ENCODE results near the gene PDGFD. TPM values are rescaled to one million over a fixed set of nuclear protein-coding genes. Genes with fewer than 3 reads are reported as not detected.

The PDGFD gene
- polyA plus RNA-seq, 1 donor from 2014 or later, result 1.0 TPM

- Histone ChIP-seq H4K20me1 (ENCODE audit: insufficient read depth) (no peaks in the 10 kb centered on the region), H3K9ac (ENCODE audit: low read length) (no peak overlapping the region), H3K27me3 (ENCODE audit: insufficient read depth, low read depth, low read length) (no peaks in the 10 kb centered on the region), H3K4me3 (ENCODE audit: low read length) (no peak overlapping the region), H3K4me2 (ENCODE audit: low read length) (no peak overlapping the region), H3K36me3 (ENCODE audit: insufficient read depth, low read length) (no peaks in the 10 kb centered on the region), H3K79me2 (replicated peaks; ENCODE audit: insufficient read depth, low read length) (no peaks in the 10 kb centered on the region), H3K9me3 (ENCODE audit: low read length) (no peaks in the 10 kb centered on the region), H3K9me2 (ENCODE audit: insufficient read depth, low read length) (no peaks in the 10 kb centered on the region), H3K27ac (ENCODE audit: low read length) (no peak overlapping the region), H2AFZ (ENCODE audit: low read depth, low read length) (no peak overlapping the region), H3F3A (ENCODE audit: insufficient read depth, low read length, poor library complexity, severe bottlenecking) (no peaks in the 10 kb centered on the region)
- no peak for TF ChIP-seq MXI1 (conservative IDR thresholded peaks at IDR 0.05; ENCODE audit: poor library complexity, severe bottlenecking)
- TF ChIP-seq EZH2 (IDR thresholded peaks at IDR 0.05; ENCODE audit: borderline replicate concordance, insufficient read depth, low read length, poor library complexity, severe bottlenecking), result no peak
- no peak for TF ChIP-seq CTCF (IDR thresholded peaks at IDR 0.05; ENCODE audit: poor library complexity, severe bottlenecking)
- TF ChIP-seq POLR2AphosphoS5 (IDR thresholded peaks at IDR 0.05), result no peak
Observed at GRCh38 chr11:104122011-104122635, 41.8 kb downstream of the PDGFD start.

GRCh38 chr11:104120493-104121137 lies 43.3 kb downstream of the PDGFD start:
- TF ChIP-seq SMC3 (conservative IDR thresholded peaks at IDR 0.05; ENCODE audit: poor library complexity) (no peak), CTCF (IDR thresholded peaks at IDR 0.05; ENCODE audit: poor library complexity, severe bottlenecking) (peak; percentile 28), REST (IDR thresholded peaks at IDR 0.05; ENCODE audit: borderline replicate concordance) (no peak), EZH2 (IDR thresholded peaks at IDR 0.05; ENCODE audit: borderline replicate concordance, insufficient read depth, low read length, poor library complexity, severe bottlenecking) (no peak), MXI1 (conservative IDR thresholded peaks at IDR 0.05; ENCODE audit: poor library complexity, severe bottlenecking) (no peak), POLR2AphosphoS5 (IDR thresholded peaks at IDR 0.05) (peak; percentile 13), RAD21 (conservative IDR thresholded peaks at IDR 0.05) (no peak), TAF1 (IDR thresholded peaks at IDR 0.05; ENCODE audit: low read depth) (no peak), EP300 (conservative IDR thresholded peaks at IDR 0.05; ENCODE audit: poor library complexity, severe bottlenecking) (peak; percentile 53)
- Histone ChIP-seq H3K4me3 (ENCODE audit: low read length) (no peak overlapping the region), H3K4me2 (ENCODE audit: low read length) (no peak overlapping the region), H3K9ac (ENCODE audit: low read length) (no peak overlapping the region), H3F3A (ENCODE audit: insufficient read depth, low read length, poor library complexity, severe bottlenecking) (no peaks in the 10 kb centered on the region), H4K20me1 (ENCODE audit: insufficient read depth) (no peaks in the 10 kb centered on the region), H3K9me3 (ENCODE audit: low read length) (no peaks in the 10 kb centered on the region), H3K27ac (ENCODE audit: low read length) (no peak overlapping the region), H2AFZ (ENCODE audit: low read depth, low read length) (no peak overlapping the region), H3K27me3 (ENCODE audit: insufficient read depth, low read depth, low read length) (no peaks in the 10 kb centered on the region), H3K36me3 (ENCODE audit: insufficient read depth, low read length) (no peaks in the 10 kb centered on the region), H3K9me2 (ENCODE audit: insufficient read depth, low read length) (no peaks in the 10 kb centered on the region), H3K79me2 (replicated peaks; ENCODE audit: insufficient read depth, low read length) (no peaks in the 10 kb centered on the region)

Data from neural cell (in vitro differentiated cells).